Left cardiac atrium (tissue), 4 donors: ENCODE results near the gene MPO. TPM values are rescaled to one million over a fixed set of nuclear protein-coding genes. Genes with fewer than 3 reads are reported as not detected.
A peak's percentile ranks its signal among the peaks of the same experiment; 100 is the strongest.

Experiments used
- ATAC-seq, 2 donors: fragments of 200-7000 bp; cut with Tn5 transposase; one replicate each; pipeline ENCODE4 v1.9.1; 2020; ENCODE audit warnings: mild to moderate bottlenecking in 2 of 2, moderate library complexity in 2 of 2
- DNase-seq: peaks from one replicate; pipeline ENCODE4 v3.0.0-alpha.2; 2020
- intact Hi-C, 2 donors: fragments of 100-400 bp; cut with DNase I; formaldehyde crosslinking; loops; one replicate each; pipeline versions ENCODE4 v1.14.1 to v1.15.1; 2022 to 2023
- total RNA-seq, 2 donors: library from RNA; stranded (reverse); fragmentation: NEBNext Ultra II Directional; extraction: Animal tissue kit (Norgen Biotek cat#: 25700); gene quantifications; one replicate each; pipeline ENCODE4 v1.2.1, GENCODE V29; 2021
- donor health status: DM: no; HTN: yes; CAD: no.
- donor health status: DM: no; HTN: yes; CAD: no; lungs with severe emphysema.
- donor health status: DM: yes; HTN: yes; CAD: no.
- donor health status: Dilated cardiomyopathy.

Gene MPO
- total RNA-seq, 2 donors from 2014 or later, result 0.24 to 0.32 TPM

GRCh38 chr17:58270476-58271215 is 10.1 kb downstream of the MPO start:
- intact Hi-C loops, result no loop called here
- ATAC-seq, result no peak
- no peak for DNase-seq

DNA sequence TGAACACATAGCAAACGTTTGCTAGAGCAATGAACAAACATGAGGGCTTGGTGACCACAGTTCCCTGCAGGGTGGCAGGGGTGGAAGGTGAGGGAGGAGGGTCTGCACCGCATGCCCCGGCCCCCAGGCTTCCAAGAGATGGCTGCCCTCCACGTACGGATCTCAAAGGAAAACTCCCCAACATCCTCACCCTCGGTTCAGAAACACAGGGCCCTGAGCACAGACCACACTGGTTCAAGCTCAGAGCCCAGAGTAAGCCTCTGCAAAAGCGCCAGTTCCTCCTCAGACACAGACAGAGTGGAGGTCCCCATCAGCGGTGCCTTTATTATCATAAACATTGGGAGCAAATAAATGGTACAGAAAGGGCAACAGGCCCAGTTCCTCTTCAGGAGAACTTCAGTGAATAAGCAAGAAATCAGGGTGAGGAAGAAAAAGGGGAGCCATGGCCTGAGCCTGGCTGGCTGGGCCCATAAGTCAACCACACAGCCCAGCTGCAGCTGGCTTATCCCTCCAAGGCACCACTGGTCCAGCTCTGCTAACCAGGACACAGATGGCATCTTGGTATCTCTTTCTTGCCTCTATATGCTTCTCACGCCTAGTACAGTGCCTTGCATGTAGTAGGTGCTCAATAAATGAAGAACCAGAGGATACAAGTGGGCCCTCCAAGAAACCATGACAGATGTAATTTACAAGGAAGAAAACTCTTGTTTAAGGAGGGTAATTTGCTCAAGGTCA is 11.0 kb downstream of the MPO start:
- DNase-seq (no peak), ATAC-seq (no peak)
- intact Hi-C loops, result no loop called here

GRCh38 chr17:58268774-58269556 is 11.8 kb downstream of the MPO start:
- DNase-seq (no peak), ATAC-seq (no peak)
- intact Hi-C loops, result no loop called here

DNA sequence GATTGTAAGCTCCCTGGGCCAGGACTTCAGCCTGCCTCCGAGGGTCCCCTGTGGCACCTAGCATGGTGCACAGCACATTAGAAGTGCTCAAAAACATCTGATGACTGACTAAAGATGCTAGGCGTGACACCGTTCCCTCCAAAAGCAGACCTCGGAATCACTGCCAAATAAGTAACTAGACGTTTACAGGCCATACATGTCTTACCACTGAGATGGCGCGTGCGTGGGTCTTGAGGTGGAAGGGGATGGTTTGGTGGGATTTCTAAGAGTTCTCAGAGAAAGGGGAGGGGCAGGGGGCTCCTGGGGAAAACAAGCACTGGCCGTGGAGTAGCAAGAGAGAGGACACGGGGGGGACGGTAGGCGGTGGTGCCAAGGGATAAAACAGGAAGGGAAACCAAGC is 12.4 kb downstream of the MPO start:
- DNase-seq (no peak), ATAC-seq (no peak)
- intact Hi-C loops, result no loop called here

DNA sequence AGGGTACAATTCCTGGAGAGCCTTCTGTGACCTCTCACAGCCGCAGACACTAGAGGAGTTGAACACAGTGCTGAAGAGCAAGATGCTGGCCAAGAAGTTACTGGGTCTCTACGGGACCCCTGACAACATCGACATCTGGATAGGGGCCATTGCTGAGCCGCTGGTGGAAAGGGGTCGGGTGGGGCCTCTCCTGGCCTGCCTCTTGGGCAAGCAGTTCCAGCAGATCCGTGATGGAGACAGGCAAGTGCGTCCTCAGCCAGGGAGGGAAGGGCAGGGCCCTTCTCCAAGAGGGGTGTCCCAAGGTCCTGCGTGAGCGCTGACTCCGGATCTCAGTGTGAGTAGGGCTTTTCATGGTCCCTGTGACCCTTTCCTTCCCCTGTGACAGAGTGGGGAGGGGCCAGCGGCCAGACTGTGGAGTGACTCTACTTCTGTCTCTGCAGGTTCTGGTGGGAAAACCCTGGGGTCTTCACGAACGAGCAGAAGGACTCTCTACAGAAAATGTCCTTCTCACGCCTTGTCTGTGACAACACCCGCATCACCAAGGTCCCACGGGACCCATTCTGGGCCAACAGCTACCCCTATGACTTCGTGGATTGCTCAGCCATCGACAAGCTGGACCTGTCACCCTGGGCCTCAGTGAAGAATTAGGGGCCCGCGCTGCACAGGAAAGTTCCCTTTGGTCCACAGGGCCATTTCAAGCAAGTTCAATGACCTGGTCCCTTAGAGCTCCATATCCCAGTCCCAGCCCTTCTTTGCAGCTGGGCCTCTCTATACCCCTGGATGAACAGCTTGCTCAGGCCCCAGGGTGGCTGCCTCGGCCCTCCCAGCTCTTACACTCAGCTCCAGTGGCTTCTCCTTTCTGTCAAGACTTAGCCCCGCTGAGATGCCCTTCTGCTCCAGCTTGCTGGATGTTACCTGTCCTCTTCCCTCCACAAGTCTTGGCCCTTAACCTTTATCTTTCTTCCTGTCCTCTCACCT is 13.1 kb downstream of the MPO start:
- intact Hi-C loops, result no loop called here
- DNase-seq, result no peak
- ATAC-seq, result no peak

DNA sequence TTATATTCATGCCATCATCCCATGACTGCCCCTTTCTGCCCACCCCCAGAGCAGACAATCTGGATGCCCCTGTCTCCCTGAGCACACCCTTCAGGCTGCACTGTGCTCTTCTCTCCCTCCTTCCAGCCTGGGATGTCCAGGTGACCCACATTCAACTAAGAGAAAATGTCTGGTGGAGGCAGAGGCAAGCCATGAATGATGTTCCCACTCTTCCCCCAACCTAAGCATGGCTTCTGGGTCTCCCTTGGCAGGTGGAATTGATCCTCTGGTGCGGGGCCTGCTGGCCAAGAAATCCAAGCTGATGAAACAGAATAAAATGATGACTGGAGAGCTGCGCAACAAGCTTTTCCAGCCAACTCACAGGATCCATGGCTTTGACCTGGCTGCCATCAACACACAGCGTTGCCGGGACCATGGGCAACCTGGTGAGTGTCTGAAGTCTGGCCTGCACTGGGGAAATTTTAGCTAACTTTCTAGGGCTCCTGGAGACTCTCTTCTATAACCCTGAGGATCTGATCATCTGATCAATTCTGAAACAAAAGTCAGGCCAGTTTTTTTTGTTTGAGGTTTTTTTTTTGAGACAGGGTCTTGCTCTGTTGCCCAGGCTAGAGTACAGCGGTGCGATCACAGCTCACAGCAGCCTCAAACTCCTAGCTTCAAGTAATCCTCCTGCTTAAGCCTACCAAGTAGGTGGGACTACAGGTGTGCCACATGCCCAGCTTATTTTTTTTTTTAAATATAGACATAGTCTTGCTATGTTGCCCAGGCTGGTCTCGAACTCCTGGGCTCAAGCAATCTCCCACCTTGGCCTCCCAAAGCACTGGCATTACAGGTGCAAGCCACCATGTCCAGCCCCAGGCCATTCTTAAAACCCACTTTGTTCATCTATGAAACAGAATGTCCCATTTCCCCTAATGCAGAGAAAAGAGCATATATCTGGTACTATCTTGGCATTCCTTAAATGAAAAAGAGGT is 14.5 kb downstream of the MPO start:
- ATAC-seq (no peak), DNase-seq (no peak)
- intact Hi-C loops, result no loop called here

GRCh38 chr17:58265271-58265670 is 15.5 kb downstream of the MPO start:
- ATAC-seq (no peak), DNase-seq (no peak)
- intact Hi-C loops, result no loop called here

GRCh38 chr17:58264407-58265103 is 16.2 kb downstream of the MPO start:
- DNase-seq, result no peak
- ATAC-seq, result no peak
- intact Hi-C loops, result no loop called here

- ATAC-seq, result no peak
- intact Hi-C loops, result no loop called here
- DNase-seq, result no peak
Observed at GRCh38 chr17:58263773-58264172, 17.0 kb downstream of the MPO start.

- intact Hi-C loops, result no loop called here
- ATAC-seq, result no peak
Observed at GRCh38 chr17:58262149-58262548, 18.6 kb downstream of the MPO start.

DNA sequence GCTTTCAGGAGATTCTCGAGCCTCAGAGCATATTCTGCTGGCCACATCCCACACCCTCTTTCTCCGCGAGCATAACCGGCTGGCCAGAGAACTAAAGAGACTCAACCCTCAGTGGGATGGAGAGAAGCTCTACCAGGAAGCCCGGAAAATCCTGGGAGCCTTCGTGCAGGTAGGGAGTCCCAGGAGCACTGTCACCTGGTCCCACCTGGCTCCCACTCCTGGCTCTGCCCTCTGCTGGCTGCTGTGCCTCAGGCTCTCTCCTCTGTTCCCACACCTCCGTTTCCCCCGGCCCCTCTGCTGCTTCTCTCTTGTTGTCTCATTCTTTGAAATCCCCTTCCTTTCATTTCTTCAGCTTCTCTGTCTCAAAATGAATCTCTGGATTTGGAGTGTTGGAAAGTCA is 25.9 kb downstream of the MPO start:
- no peak for ATAC-seq
- intact Hi-C loops, result no loop called here
- DNase-seq, result no peak

More at GRCh38 chr17:58262149-58262548, 18.6 kb downstream of the MPO start:
- DNase-seq, result no peak

GRCh38 chr17:58253082-58253481 is 27.7 kb downstream of the MPO start:
- no peak for ATAC-seq
- intact Hi-C loops, result no loop called here

GRCh38 chr17:58252141-58252540 is 28.6 kb downstream of the MPO start:
- intact Hi-C loops, result no loop called here
- ATAC-seq (no peak), DNase-seq (no peak)

More at GRCh38 chr17:58253082-58253481, 27.7 kb downstream of the MPO start:
- DNase-seq, result no peak

GRCh38 chr17:58250344-58251011 is 30.3 kb downstream of the MPO start:
- DNase-seq (no peak), ATAC-seq (no peak)

GRCh38 chr17:58249270-58250133 is 31.2 kb downstream of the MPO start:
- peak; percentile 91 to 95 for ATAC-seq
- peak; percentile 65 for DNase-seq
- intact Hi-C loops, result loop anchor here in 1 of 2 donors (10.0 kb wide), 1 partner anchor 165 kb away; the partner anchor contains the start of gene RNF43

More at GRCh38 chr17:58250344-58251011, 30.3 kb downstream of the MPO start:
- intact Hi-C loops, result no loop called here

- ATAC-seq (no peak), DNase-seq (no peak)
- intact Hi-C loops, result loop anchor here in 1 of 2 donors (10.0 kb wide), 1 partner anchor 166 kb away; the partner anchor contains the start of gene RNF43
Observed at GRCh38 chr17:58248955-58249269, 31.8 kb downstream of the MPO start.
